Ishikawa (cell line): ENCODE measurements around the gene SFT2D2.
A peak's percentile ranks its signal among the peaks of the same experiment; 100 is the strongest.

Experiments used
- CEBPB ChIP-seq: IDR thresholded peaks from 2 replicates; pipeline ENCODE4 v1.6.1; 2012
- CREB1 ChIP-seq: IDR thresholded peaks from 2 replicates; pipeline ENCODE4 v1.6.1; 2012; ENCODE audit warnings: low read depth
- EGR1 ChIP-seq: IDR thresholded peaks from 2 replicates; pipeline ENCODE4 v1.6.1; 2012
- EP300 ChIP-seq: IDR thresholded peaks from 2 replicates; pipeline ENCODE4 v1.6.1; 2012; ENCODE audit warnings: borderline replicate concordance
- FOXM1 ChIP-seq: IDR thresholded peaks from 2 replicates; pipeline ENCODE4 v1.6.1; 2012; ENCODE audit warnings: low read depth, borderline replicate concordance
- MAX ChIP-seq: IDR thresholded peaks from 2 replicates; pipeline ENCODE4 v1.6.1; 2012
- NFIC ChIP-seq: IDR thresholded peaks from 2 replicates; pipeline ENCODE4 v1.6.1; 2012
- RAD21 ChIP-seq: IDR thresholded peaks from 2 replicates; pipeline ENCODE4 v1.6.1; 2012; ENCODE audit warnings: low read depth
- REST ChIP-seq: IDR thresholded peaks from 2 replicates; pipeline ENCODE4 v1.6.1; 2012; ENCODE audit warnings: low read depth, mild to moderate bottlenecking
- TAF1 ChIP-seq: IDR thresholded peaks from 2 replicates; pipeline ENCODE4 v1.6.1; 2012; ENCODE audit warnings: low read depth, mild to moderate bottlenecking
- TCF12 ChIP-seq: IDR thresholded peaks from 2 replicates; pipeline ENCODE4 v1.6.1; 2012; ENCODE audit warnings: low read depth
- TEAD4 ChIP-seq: IDR thresholded peaks from 2 replicates; pipeline ENCODE4 v1.6.1; 2012
- YY1 ChIP-seq: IDR thresholded peaks from 2 replicates; pipeline ENCODE4 v1.6.1; 2012; ENCODE audit warnings: low read depth
- ZBTB7A ChIP-seq: IDR thresholded peaks from 2 replicates; pipeline ENCODE4 v1.6.1; 2012; ENCODE audit warnings: low read depth
- TF ChIP-seq, protein P1 (sequence below): IDR thresholded peaks from 2 replicates; pipeline ENCODE4 v1.6.1; 2012

The SFT2D2 gene

DNA sequence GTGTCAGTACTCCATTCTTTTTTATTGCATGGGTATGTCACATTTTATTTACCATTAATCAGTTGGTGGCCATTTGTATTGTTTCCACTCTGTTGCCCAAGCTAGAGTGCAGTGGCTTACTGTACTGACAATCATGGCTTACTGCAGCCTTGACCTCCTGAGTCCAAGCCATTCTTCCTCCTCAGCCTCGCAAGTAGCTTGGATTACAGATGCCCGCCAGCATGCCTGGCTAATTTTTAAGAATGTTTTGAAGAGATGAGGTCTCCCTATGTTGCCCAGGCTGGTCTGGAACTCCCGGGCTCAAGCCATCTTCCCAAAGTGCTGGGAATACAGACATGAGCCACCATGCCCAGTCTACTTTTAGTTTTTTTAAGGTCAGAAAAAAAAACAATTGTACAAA, 813 bp upstream of the SFT2D2 start:
- TF ChIP-seq ZBTB7A (no peak), RAD21 (no peak), TCF12 (no peak), MAX (no peak), FOXM1 (no peak), TEAD4 (no peak), NFIC (no peak), YY1 (no peak), CEBPB (no peak), CREB1 (no peak), REST (no peak), EP300 (no peak), EGR1 (no peak), TAF1 (no peak)
- TF ChIP-seq, protein P1, sequence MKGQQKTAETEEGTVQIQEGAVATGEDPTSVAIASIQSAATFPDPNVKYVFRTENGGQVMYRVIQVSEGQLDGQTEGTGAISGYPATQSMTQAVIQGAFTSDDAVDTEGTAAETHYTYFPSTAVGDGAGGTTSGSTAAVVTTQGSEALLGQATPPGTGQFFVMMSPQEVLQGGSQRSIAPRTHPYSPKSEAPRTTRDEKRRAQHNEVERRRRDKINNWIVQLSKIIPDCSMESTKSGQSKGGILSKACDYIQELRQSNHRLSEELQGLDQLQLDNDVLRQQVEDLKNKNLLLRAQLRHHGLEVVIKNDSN: no peak

GRCh38 chr1:168227620-168228019, 1.8 kb downstream of the SFT2D2 start:
- TF ChIP-seq NFIC (0 out of 2 replicates have a peak, but pooled peaks have one; percentile 8), MAX (no peak), TCF12 (no peak), FOXM1 (no peak)

DNA sequence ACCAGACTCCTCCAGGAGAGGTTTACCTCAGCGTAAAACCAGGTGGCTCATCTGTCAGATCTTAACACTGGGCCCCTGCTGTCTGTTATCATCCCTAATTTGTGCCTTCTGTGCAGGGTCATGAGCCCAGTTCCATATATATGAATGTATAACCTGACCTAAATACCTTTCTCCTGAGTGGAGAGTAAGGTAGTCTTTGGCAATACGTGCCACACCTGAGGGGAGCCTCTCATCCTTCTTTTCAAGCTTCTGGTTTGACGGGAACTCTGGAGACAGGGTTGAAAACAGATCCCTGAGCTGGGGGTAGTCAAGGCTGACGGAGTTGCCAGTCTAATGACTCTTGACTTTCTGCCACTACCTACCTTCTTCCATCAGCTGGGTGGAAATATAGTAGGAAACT, 4.1 kb downstream of the SFT2D2 start:
- no peak for TF ChIP-seq CREB1
- TF ChIP-seq EP300: peak; percentile 34; the same call in 1 of the 2 replicates

DNA sequence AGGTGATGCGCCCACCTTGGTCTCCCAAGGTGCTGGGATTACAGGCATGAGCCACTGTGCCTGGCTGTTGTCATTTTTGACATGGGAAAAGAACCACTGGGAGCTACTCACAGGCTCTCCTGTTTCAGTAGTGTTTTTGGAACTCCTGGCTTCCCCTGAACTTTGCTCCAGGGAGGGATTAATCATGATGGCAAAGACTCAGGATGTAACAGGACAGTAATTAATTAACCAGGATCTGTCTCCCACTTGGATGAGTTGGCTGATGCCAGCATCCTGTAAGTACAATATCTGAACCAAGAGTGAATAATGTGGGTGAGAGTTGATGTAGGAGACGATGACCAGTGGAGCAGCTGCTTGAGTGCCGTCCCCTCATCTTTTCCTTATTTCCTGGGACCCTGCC, 4.9 kb downstream of the SFT2D2 start:
- TF ChIP-seq ZBTB7A (no peak), CREB1 (no peak), CEBPB (no peak), TCF12 (no peak), TEAD4 (no peak)
- TF ChIP-seq, protein P1: no peak

GRCh38 chr1:168234846-168235547, 9.2 kb downstream of the SFT2D2 start:
- peak; percentile 78 for TF ChIP-seq RAD21
- TF ChIP-seq TEAD4: no peak
- no peak for TF ChIP-seq TAF1

GRCh38 chr1:168235548-168235885, 9.7 kb downstream of the SFT2D2 start:
- TF ChIP-seq RAD21: no peak
- TF ChIP-seq ZBTB7A: no peak
- TF ChIP-seq TEAD4: no peak
- TF ChIP-seq EGR1: no peak
- TF ChIP-seq MAX: no peak
- no peak for TF ChIP-seq TAF1

GRCh38 chr1:168235937-168236336, 10.1 kb downstream of the SFT2D2 start:
- no peak for TF ChIP-seq EGR1
- TF ChIP-seq YY1: no peak
- no peak for TF ChIP-seq EP300
- TF ChIP-seq, protein P1: no peak
- TF ChIP-seq MAX: no peak
- TF ChIP-seq ZBTB7A: no peak
- TF ChIP-seq RAD21: no peak
- TF ChIP-seq REST: no peak
- TF ChIP-seq CEBPB: no peak
- TF ChIP-seq NFIC: no peak
- no peak for TF ChIP-seq TAF1
- no peak for TF ChIP-seq FOXM1
